DOHH2 (cell line): ENCODE data around the gene AK8.

ENCODE experiments used
- EZH2phosphoT487 ChIP-seq: fragments of 200-600 bp; sonication (generic); IDR thresholded peaks from 2 replicates; pipeline ENCODE4 v1.6.1; 2017; ENCODE audit warnings: borderline replicate concordance, mild to moderate bottlenecking, antibody characterized with exemption, low read length, moderate library complexity, mixed read lengths
- TF ChIP-seq, protein P1 (sequence below): fragments of 200-600 bp; sonication (generic); IDR thresholded peaks from one replicate; pipeline ENCODE4 v1.5.1; 2014; ENCODE audit warnings: antibody characterized with exemption, mild to moderate bottlenecking, low read depth, low read length; ENCODE audit not compliant: poor library complexity, severe bottlenecking

DNA sequence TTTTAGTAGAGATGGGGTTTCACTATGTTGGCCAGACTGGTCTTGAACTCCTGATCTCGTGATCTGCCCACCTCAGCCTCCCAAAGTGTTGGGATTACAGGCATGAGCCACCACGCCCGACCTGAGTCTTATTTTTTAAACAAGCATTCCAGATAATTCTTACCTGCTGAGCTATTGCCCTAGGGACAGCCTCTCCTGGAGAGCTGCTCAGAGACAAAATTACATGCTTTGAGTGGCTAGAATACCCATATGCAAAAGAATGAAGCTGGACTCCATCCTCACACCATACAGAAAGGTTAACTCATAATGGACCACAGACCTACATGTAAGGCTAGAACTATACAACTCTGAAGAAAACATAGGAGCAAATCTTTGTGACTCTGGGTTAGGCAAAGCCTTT is 166.2 kb downstream of the AK8 start:
- TF ChIP-seq, protein P1, sequence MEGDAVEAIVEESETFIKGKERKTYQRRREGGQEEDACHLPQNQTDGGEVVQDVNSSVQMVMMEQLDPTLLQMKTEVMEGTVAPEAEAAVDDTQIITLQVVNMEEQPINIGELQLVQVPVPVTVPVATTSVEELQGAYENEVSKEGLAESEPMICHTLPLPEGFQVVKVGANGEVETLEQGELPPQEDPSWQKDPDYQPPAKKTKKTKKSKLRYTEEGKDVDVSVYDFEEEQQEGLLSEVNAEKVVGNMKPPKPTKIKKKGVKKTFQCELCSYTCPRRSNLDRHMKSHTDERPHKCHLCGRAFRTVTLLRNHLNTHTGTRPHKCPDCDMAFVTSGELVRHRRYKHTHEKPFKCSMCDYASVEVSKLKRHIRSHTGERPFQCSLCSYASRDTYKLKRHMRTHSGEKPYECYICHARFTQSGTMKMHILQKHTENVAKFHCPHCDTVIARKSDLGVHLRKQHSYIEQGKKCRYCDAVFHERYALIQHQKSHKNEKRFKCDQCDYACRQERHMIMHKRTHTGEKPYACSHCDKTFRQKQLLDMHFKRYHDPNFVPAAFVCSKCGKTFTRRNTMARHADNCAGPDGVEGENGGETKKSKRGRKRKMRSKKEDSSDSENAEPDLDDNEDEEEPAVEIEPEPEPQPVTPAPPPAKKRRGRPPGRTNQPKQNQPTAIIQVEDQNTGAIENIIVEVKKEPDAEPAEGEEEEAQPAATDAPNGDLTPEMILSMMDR = no peak
- no peak for TF ChIP-seq EZH2phosphoT487
